NCI-H526 (cell line): ENCODE data around the gene SLC38A4.

ENCODE experiments used
- DNase-seq, 2 experiments: peaks; one replicate each; lab custom pipeline; 2025; lab: John Stamatoyannopoulos, UW

Gene SLC38A4

DNA sequence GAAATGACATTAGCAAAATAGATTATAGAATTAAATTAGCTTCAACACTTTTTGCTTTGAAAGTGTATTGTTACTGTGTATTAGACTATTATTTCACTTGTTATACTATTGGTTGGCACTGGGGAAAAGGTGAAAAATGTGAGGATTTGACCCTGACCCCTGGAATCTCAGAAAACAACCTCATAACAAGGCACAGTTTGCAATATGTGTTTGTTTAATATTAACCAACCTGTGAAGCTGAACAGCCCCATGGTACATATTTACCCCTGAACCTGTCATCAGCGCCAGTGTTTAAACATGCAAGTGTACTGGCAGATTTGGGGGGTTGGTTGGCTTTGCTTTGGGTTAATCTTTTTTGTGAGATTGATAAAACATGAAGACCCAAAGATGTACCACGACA lies 11.7 kb downstream of the SLC38A4 start:
- no peak for DNase-seq

- DNase-seq = no peak
Observed at GRCh38 chr12:46811185-46811584, 14.6 kb downstream of the SLC38A4 start.

GRCh38 chr12:46808955-46809697 lies 16.7 kb downstream of the SLC38A4 start:
- no peak for DNase-seq

DNA sequence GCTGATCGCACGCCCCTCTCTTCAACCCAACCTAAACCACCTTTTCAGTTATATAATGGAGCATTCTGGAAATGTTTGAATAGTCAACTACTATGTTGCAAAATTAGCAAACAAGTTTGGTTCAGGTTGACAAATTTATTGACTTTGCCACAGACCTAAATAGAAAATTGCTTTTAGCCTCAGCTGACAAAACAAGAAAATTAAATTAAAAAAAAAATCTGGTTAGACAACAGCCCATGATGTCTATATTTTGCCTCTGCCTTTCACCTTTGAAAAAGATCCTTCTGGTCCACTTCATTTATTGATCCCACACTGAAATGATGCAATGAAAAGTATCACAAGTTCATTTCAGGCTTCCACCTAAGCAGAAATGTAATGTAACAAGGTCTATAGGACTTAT lies 17.5 kb downstream of the SLC38A4 start:
- DNase-seq = no peak

DNA sequence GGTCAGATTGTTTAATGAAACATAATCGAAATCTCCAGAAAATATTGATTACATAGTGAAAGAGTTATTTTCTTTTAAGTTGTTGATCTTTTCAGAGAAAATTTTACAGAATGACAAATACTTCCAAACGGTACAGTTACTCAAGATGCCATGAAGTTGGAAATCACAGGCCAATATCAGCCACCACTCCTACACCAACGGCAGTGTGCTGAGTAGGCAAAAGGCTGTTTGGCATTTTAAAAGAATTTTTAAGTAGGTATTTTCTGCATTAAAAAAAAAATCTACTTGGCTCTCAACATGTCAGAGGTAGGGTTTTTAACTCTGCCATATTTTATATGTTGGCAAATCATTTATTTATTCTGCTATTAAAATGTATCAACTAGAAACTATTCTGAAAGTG lies 21.7 kb downstream of the SLC38A4 start:
- no peak for DNase-seq

GRCh38 chr12:46803517-46803916 lies 22.3 kb downstream of the SLC38A4 start:
- no peak for DNase-seq

DNA sequence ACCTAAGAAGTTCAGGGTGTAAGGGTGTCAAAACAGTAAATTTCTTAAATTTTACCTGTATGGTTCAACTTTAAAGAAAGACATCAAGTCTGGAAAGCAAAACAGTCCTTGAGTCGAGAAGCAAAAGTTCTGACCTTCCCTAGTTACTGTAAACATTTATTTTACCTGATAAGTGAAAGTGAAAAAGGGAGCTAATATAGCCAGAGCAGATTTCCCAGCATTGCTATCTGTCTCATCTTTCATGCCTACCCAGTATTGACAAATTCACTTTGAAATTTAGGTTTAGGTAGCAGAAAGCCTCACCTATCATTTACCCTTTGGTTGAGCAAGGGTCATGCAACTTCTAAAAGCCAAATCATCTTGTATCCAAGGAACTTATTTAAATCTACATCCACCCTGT lies 24.5 kb downstream of the SLC38A4 start:
- DNase-seq = no peak

DNA sequence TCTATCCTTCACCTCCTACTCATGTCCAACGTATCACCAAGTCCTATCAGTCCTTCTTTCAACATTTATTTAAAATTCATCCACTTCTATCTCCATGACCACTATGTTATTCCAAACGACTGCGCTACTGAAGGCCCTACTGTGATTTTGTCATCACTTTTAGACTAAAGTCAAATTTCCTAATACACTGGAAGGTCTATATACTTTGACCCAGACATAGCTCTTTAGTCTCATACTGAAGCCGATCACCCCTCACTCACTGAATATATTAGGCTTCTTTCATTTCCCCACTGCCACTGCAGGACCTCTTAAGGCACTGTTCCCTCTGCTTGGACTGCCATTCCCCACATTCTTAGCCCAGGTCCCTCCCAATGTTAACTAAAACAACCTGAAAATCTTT lies 25.6 kb downstream of the SLC38A4 start:
- DNase-seq = no peak

DNA sequence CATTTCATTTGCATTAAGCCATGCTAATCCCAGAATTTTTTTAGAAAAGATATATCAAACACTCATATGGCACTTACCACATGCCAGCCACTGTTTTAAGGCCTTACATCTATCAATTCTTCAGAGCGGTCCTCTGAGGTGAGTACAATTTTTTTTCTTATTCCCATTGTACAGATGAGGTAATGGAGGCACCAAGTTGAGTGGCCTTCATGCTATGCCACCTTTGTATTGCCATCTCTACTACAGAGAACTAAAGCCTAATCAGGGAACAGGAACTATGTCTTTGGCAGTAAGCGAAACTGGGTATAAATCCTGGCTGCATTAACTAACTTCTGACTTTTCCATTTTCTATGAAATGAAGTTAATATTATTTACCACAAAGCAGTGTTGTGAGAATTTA lies 27.1 kb downstream of the SLC38A4 start:
- DNase-seq = no peak

DNA sequence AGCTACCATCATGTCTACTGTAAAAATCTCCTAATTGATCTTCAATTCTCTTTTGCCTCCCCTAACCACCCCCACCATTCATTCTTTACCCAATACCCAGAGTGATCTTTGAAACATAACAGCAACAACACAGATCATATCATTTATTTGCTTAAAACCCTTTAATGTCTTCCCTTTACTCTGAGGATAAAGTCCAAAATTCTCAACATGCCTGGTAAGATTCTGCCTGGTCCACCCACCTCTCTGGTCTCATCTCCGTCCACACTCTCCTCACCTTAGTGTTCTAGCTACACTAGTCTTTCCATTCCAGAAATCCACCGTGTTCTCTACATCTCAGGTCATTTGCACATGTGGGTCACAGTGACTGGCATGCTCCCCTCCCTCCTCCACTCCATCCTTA lies 27.7 kb downstream of the SLC38A4 start:
- DNase-seq = no peak

GRCh38 chr12:46795988-46796387 lies 29.8 kb downstream of the SLC38A4 start:
- DNase-seq = no peak

GRCh38 chr12:46794593-46795190 lies 31.1 kb downstream of the SLC38A4 start:
- DNase-seq = no peak

GRCh38 chr12:46792925-46793324 lies 32.9 kb downstream of the SLC38A4 start:
- DNase-seq = no peak

GRCh38 chr12:46790066-46790465 lies 35.7 kb downstream of the SLC38A4 start:
- DNase-seq = no peak

DNA sequence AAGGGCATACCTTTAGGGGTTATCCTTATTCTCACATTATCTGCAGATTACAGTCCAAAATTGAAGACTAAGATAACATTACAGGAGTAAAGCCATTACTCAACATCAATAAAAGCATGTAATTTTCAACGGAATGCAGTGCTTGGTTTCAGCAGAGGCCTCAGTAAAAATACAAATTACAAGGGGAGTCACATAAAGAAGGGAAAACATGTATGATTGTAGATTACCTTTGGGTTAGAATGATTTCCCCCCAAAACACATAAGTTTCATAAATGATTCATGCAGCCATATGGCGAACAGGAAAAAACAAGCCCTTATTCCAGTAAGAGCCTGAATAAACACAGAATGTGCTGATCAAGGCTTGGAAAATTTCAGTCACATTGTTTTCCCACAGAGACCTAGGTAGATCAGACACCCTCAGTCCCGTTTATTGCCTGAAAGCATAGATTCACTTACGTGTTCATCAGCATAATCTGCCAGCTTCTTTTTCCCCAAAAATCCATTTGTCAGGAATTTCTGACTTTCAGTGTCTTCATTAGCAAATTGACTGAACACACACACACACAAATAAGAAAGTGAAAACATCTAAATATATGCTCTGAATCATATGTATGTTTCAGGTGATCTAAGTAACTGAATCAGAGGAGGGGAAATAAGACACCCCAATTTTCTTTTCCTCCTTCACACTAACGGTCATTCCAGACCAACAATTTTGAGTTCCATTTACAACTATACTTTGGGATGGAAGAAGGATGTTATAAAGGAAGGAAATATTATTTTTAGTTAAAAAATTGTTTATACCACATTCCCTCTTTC lies 37.5 kb downstream of the SLC38A4 start:
- DNase-seq = no peak

- no peak for DNase-seq
Observed at GRCh38 chr12:46787496-46788055, 38.2 kb downstream of the SLC38A4 start.

DNA sequence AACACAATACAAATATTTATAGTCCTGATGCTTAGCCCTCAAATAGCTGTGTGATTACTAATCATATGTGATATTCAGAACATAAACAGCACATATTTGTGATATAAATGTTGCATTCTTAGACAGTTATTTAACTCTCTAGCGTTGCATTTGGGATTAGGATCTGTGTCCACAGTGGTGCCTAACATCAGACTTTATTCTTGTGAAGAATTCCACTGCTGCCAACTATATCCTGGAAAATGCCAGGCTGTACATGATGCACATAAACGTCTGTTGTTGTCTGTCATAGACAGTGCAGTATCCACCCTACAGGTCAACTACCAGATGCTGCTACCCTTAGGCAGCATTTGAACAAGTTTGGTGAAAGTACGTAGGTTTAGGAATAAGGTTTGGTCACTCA lies 39.0 kb downstream of the SLC38A4 start:
- DNase-seq = no peak

- DNase-seq = no peak
Observed at GRCh38 chr12:46785382-46785781, 40.4 kb downstream of the SLC38A4 start.

- DNase-seq = no peak
Observed at GRCh38 chr12:46783871-46784270, 41.9 kb downstream of the SLC38A4 start.

GRCh38 chr12:46779879-46780278 lies 45.9 kb downstream of the SLC38A4 start:
- no peak for DNase-seq

- no peak for DNase-seq
Observed at GRCh38 chr12:46779063-46779462, 46.7 kb downstream of the SLC38A4 start.

DNA sequence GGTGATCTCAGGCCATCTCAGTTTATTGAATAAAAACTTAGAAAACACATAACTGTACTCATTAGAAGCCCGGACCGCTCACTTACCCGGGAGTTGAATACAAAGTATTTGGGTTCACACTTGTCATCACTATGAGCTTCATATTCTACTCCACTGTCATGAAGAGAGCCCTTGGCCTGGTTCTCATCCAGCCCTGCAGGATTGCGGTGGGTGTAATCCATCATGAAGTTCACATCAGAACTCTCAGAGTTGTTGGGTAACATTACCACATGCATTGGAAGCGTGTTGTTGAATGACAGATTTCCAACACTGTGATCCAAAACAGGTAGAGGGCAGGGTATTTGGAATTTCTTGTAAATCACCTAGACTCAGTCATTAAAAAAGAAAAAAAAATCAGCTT lies 47.4 kb downstream of the SLC38A4 start:
- DNase-seq = no peak

GRCh38 chr12:46777587-46777986 lies 48.2 kb downstream of the SLC38A4 start:
- DNase-seq = no peak
